NOMO-1 treated with dmso at 0.1 percent for 144 hours (cell line): ENCODE measurements around the gene NAT8.
"Not testable (repeated sequence)": the region's sequence is repeated elsewhere in the genome, so short reads cannot be mapped to it uniquely, and the experiment has no call there.

Source experiments
- DNase-seq: peaks from one replicate; lab custom pipeline; 2025; ENCODE audit not compliant: unreplicated experiment; lab: John Stamatoyannopoulos, UW

NAT8 gene

GRCh38 chr2:73638429-73638828 is 3.8 kb downstream of the NAT8 start:
- no peak for DNase-seq

- not testable (repeated sequence) for DNase-seq
Measured at GRCh38 chr2:73636977-73637376, 5.2 kb downstream of the NAT8 start.

GRCh38 chr2:73630662-73631266 is 11.5 kb downstream of the NAT8 start:
- not testable (repeated sequence) for DNase-seq

- DNase-seq = not testable (repeated sequence)
Measured at GRCh38 chr2:73628493-73628892, 13.7 kb downstream of the NAT8 start.

GRCh38 chr2:73626237-73626636 is 16.0 kb downstream of the NAT8 start:
- DNase-seq = peak; percentile 3

GRCh38 chr2:73624625-73625024 is 17.6 kb downstream of the NAT8 start:
- not testable (repeated sequence) for DNase-seq

GRCh38 chr2:73624036-73624435 is 18.2 kb downstream of the NAT8 start:
- not testable (repeated sequence) for DNase-seq

GRCh38 chr2:73619925-73620324 is 22.3 kb downstream of the NAT8 start:
- not testable (repeated sequence) for DNase-seq

GRCh38 chr2:73614997-73615396 is 27.2 kb downstream of the NAT8 start:
- DNase-seq = no peak

GRCh38 chr2:73614105-73614504 is 28.1 kb downstream of the NAT8 start:
- no peak for DNase-seq

- DNase-seq = no peak
Measured at GRCh38 chr2:73611867-73612266, 30.4 kb downstream of the NAT8 start.

GRCh38 chr2:73611193-73611592 is 31.0 kb downstream of the NAT8 start:
- DNase-seq = no peak

GRCh38 chr2:73610111-73610510 is 32.1 kb downstream of the NAT8 start:
- DNase-seq = no peak

- not testable (repeated sequence) for DNase-seq
Measured at GRCh38 chr2:73604589-73604988, 37.6 kb downstream of the NAT8 start.

GRCh38 chr2:73603099-73603588 is 39.1 kb downstream of the NAT8 start:
- DNase-seq = not testable (repeated sequence)

GRCh38 chr2:73601780-73602179 is 40.4 kb downstream of the NAT8 start:
- no peak for DNase-seq

GRCh38 chr2:73594251-73594650 is 48.0 kb downstream of the NAT8 start:
- no peak for DNase-seq

GRCh38 chr2:73593680-73594079 is 48.5 kb downstream of the NAT8 start:
- DNase-seq = no peak
